Superior temporal gyrus (tissue), 1 donor: Measurements from ENCODE around the gene VPS18.
"Not testable (repeated sequence)": the region's sequence is repeated elsewhere in the genome, so short reads cannot be mapped to it uniquely, and the experiment has no call there.

Experiments
- DNase-seq: peaks from one replicate; pipeline ENCODE4 v3.0.0-alpha.2; 2016; ENCODE audit errors: extremely low spot score

VPS18 gene, protein sequence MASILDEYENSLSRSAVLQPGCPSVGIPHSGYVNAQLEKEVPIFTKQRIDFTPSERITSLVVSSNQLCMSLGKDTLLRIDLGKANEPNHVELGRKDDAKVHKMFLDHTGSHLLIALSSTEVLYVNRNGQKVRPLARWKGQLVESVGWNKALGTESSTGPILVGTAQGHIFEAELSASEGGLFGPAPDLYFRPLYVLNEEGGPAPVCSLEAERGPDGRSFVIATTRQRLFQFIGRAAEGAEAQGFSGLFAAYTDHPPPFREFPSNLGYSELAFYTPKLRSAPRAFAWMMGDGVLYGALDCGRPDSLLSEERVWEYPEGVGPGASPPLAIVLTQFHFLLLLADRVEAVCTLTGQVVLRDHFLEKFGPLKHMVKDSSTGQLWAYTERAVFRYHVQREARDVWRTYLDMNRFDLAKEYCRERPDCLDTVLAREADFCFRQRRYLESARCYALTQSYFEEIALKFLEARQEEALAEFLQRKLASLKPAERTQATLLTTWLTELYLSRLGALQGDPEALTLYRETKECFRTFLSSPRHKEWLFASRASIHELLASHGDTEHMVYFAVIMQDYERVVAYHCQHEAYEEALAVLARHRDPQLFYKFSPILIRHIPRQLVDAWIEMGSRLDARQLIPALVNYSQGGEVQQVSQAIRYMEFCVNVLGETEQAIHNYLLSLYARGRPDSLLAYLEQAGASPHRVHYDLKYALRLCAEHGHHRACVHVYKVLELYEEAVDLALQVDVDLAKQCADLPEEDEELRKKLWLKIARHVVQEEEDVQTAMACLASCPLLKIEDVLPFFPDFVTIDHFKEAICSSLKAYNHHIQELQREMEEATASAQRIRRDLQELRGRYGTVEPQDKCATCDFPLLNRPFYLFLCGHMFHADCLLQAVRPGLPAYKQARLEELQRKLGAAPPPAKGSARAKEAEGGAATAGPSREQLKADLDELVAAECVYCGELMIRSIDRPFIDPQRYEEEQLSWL

DNA sequence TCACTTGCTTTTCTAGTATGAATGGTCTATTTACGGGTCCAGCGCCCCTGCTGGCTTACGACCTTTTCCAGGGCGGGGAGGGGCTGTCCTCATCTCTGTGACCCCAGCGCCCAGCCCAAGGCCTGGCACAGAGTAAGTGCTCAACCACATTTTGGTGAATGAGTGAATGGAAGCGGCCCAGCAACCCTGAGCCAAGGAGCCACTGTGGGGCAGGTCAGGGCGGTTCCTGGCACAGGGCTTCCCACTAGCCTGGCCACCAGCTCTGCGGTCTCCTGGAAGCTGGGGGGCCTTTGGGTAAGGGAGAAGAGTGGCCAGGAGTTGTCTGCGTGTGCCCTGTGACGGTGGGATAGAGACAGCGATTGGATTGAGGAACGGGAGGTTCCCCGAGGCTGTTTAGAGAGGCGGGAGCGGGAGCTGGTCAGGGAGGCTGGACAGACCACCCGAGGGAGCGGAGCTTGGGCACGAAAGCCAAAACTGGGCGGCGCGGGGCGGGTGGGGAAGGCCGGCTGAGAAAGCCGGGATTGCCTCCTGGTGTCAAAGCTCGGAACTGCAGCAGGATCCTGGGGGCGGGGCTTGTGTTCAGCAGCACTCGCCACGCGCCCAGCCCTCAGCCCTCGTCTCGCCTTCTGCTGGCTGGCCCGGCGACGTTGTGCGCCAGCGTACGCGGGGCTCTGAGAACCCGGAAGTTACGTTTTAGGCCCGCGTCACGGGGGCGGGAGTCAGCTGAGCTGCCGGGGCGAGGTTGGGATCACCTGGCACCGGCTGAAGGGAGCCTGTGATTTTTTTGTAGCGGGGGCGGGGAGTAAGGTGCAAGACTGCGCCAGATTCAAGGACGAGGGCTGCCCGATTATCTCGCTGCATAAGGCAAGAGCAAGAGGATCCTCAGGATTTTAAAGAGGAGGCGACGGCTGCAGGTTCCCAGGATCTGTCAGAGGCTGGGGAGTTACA lies at the start of gene VPS18:
TSS of gene VPS18 (plus strand) at position 718 of the 948 bp plus-strand sequence. CDS start 319 bp downstream, outside the sequence.
- DNase-seq, result peak; percentile 98

DNA sequence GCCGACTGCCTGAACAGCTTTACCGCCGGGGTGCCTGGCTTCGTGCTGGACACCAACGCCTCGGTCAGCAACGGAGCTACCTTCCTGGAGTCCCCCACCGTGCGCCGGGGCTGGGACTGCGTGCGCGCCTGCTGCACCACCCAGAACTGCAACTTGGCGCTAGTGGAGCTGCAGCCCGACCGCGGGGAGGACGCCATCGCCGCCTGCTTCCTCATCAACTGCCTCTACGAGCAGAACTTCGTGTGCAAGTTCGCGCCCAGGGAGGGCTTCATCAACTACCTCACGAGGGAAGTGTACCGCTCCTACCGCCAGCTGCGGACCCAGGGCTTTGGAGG lies 49.6 kb upstream of the VPS18 start:
- DNase-seq, result no peak

DNA sequence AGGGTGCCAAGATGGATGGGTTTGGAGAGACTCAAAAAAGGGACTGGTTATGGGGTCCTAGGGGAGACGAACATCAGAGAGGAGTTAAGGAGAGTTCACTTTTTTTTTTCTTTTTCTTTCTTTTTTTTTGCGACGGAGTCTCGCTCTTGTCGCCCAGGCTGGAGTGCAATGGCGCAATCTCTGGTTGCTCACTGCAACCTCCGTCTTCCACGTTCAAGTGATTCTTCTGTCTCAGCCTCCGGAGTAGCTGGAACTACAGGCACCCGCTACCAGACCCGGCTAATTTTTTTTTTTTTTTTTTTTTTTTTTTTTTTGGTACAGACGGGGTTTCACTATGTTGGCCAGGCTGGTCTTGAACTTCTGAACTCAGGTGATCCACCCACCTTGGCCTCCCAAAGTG lies 49.2 kb upstream of the VPS18 start:
- DNase-seq, result no peak

DNA sequence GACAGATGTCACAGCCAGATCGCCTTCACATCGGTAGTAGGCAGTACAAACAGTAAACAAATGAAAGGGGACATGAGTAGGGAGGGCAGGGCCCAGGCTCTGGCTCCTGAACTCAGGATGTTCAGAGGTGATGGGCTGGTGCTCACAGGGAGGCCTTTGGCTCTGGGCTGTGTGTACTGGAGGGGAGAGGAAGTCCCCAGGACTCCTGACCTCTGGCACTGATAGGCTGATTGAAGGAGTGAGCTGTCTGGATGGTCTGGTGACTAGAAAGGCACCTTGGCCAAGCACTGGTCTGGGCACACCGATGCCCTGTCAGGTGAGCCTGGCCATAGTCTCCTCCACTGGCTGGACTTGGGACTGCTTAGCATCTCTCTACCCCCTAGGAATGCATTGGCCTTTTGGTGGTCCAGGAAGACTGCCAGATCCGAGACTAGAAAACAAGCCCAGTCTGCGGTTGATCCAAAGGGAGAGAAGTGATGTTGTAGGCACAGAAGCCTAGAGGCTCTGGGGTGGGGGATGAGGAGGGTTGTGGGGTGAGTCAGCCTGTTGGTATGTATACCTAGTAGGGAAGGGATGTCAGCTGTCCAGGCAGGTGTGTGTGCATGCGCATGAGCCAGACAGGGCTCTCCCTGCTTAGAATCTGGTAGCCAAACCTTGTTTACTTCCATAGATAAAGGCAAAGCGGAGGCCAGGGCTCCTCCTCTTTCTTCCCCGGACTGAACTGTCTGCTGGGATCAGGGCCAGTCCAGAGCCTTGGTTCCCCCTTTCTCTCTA lies 48.6 kb upstream of the VPS18 start:
- DNase-seq, result no peak

DNA sequence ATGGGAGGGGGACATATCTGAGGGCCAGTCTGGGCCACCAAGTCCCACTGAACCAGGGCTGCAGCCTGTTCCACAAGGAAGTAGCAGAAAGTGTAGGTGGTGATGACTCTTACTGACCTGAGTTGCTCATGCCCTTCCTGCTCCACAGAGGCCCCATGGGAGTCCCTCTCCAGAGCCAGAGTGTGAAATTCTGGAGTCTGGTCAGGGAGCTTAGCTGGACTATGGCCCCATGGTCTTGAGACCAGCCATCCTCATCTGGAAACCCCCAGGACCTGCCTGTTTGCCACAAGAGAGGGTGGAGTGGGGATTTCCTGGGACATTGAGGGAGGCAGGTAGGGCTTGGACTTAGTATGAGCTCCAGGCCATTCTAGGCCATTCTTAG lies 47.4 kb upstream of the VPS18 start:
- no peak for DNase-seq

DNA sequence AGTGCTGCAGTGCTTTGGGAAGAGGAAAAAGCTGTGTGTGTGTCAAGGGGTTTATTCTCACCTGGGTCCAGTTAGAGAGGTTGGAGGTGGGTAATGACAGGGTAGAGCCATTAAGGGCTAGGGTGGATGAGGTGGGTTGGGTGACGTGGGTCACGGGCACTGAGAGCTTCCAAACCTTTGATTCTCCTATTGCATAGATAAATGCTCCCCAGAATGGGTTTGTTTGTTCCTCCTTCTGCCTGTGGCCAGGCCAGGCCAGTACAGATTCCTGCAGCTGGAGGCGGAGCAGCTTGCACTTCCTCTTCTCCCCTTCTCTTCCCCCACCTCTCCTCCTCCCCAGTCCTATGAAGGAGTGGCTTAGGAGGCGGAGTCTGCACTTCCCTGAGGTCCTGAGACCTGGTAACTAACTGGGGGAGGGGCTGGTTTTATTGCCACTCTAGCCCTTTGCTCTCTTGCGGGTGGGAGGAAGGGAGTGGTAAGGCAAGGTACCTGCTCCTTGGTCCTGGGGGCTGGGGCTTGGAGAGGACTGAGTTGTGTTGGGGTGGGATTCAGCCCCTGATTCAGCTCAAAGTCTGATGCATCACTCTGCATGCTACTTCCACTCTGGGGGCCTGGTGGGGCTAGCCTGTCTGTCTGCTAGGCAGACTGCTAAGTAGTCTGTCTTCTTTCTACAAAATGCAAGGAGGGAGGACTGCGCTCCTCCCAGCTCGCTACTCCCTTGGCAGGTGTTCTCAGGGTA lies 46.9 kb upstream of the VPS18 start:
- DNase-seq, result no peak

DNA sequence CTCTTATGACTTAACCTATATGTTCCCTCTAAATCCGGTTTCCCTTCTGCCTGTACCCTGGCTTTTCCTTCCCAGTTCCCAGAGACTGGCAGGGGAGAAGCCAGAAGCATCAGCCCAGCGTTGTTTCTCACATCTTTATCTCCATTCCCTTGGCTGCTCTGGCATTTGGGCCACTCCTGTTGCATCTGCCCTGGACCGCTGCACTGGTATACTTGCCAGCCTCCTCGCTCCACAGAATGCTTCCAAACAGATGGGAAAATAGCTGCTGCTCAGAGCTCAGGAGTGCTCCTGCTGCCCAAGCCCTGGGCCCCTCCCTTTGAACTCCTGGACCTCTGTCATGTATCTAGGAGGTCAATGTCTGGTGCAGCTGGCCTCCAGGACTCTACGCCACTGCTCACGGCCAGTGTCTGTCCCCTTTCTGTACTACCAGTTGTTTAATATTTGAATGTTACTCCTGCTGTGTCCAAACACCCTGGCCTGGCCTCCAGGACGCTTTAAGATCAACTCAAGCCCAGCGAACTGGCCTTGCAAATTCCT lies 43.6 kb upstream of the VPS18 start:
- no peak for DNase-seq

DNA sequence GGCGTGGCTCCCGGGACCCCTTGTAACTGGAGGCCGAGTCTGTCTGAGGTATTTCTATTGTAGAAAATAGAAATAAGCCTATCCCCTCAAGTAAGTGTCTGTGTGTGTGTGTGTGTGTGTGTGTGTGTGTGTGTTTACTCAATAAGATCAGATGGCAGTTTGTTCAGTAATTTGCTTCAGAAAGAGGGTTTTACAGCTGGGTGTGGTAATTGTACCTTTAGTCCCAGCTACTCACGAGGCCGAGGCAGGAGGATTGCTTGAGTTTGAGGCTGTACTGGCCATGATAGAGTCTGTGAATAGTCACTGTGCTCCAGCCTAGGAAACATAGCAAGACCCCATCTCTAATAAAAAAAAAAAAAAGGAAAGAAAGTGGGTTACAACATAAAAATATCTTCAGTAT lies 41.7 kb upstream of the VPS18 start:
- DNase-seq, result no peak

DNA sequence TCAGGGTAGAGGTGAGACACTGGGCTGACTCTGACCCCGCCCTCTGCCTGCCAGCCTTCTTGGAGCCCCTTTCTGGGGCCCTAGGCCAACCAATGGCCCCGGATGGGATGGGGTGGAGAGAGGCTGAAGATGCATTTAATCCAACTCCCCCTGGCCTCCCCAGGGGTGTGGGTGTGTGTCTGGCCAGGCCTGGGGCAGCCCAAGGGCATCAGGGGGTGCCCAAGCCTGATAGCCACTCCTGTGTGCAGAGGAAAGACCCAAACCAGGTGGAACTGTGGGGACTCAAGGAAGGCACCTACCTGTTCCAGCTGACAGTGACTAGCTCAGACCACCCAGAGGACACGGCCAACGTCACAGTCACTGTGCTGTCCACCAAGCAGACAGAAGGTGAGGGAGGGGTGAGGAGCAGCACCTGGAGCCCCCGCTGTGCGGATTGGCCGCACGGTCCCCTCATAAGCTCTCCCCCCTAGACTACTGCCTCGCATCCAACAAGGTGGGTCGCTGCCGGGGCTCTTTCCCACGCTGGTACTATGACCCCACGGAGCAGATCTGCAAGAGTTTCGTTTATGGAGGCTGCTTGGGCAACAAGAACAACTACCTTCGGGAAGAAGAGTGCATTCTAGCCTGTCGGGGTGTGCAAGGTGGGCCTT lies 40.9 kb upstream of the VPS18 start:
- no peak for DNase-seq

DNA sequence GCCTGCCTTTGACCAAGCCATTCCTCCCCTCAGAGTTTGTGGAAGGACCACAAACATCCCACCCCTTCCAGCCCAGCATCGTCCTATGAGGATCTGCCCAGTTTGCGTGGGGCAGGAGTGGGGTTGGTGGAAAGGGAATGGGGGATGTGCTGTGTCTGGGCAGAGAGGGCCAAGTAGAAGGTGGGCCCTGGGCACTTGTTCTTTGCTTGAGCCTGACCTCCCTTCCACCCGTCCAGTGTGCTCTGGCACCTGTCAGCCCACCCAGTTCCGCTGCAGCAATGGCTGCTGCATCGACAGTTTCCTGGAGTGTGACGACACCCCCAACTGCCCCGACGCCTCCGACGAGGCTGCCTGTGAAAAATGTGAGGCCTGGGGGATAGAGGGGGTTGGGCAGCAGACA lies 40.1 kb upstream of the VPS18 start:
- DNase-seq, result no peak

DNA sequence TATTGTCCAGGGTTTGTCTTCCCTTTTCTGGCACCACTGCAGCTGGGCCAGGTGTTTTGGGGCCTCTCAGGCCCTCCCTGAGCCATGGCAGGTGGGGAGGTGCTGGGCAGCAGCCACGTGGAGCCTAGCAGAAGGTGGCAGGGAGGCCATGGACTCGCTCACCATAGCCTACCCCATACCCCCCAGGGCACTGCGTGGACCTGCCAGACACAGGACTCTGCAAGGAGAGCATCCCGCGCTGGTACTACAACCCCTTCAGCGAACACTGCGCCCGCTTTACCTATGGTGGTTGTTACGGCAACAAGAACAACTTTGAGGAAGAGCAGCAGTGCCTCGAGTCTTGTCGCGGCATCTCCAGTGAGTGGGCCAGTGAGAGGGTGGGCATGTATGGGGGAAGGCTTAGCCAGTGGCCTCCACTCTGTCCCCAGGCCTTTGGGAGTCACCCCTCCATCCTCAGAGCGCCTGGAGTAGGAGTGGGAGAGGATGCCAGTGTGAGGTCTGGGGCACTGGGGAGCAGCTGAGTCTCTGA lies 38.5 kb upstream of the VPS18 start:
- no peak for DNase-seq

DNA sequence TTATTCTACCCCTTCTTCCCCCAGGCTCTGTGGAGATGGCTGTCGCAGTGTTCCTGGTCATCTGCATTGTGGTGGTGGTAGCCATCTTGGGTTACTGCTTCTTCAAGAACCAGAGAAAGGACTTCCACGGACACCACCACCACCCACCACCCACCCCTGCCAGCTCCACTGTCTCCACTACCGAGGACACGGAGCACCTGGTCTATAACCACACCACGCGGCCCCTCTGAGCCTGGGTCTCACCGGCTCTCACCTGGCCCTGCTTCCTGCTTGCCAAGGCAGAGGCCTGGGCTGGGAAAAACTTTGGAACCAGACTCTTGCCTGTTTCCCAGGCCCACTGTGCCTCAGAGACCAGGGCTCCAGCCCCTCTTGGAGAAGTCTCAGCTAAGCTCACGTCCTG lies 37.5 kb upstream of the VPS18 start:
- no peak for DNase-seq

DNA sequence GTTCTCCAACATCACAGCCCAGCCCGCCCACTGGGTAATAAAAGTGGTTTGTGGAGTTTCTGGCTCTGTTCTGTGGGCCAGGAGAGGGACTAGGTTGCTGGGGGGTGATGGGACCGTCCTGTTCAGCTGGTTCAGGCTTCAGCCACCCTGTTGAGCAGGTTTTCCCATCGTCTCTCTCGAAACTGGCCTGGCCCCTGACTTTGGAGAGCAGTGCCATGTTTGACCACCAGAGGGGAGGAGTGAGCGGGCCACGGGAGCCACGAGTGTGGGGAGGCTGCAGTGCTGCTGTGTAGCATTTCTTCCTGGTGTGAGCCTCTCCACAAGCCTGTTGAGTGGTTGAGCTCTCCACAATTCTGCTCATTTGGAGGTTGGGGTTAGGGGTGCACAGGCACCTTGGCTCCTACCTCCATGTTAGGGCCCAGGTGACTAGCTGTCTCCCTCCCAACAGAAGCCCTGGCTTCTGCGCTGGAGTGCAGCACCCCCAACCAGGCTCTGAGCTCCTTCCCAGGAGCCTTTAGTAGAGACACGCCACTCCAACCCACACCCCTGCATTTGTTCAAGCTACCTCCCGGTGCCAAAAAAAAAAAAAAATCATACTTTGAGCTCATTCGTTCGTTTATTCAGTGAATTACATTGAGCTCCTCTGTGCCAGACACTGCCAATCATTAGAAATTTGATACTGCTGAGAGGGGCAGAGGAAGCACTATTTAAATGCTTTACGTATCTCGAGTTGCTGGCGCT lies 36.5 kb upstream of the VPS18 start:
- peak; percentile 75 for DNase-seq

DNA sequence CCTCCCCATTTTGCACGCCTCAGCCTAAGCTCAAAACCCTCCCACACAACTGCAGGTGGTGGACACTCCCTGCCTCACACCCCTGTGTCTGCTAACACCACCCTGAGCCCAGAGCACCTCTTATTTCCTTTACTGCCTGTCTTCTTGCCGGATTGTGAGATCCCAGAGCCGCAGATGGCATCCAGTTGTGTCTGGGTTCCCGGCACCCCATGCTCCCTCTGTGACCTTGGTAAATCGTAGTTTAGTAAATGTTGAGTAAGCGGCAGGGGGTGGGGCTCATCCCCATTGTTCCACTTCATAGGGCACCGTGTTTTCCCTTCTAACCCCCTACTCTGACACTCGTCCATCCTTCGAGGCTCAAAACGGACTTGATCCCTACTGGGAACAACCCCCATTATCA lies 35.5 kb upstream of the VPS18 start:
- DNase-seq, result no peak

DNA sequence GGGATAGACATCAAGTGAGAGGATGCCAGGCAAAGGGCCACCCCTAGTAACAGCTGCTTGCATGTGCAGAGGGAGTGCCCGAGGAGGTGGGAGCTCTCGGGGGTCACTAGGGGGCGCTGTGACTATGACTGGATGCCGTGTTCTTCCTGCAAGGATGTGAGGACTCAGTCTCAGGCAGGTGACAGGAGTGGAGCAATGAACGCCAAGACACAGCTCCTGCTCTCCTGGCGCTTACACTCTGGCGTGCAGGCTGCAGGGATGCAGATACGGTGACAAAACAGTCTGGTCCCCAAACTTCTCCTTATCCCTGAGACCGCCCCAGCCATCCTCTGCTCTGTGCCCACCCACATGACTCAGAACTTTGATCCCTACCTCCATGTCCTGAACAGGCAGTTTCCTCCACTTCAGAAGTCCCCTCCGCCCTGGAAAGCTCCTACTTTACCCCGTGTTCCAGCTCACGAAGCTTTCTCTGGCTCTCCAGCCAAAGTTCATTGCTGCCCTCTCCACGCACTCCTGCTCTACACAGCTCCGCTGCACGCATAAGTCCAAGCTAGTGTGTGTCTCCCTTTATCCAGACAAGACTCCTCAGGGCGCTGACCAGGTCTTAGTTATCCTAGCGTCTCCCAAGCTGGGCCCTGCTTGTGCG lies 34.9 kb upstream of the VPS18 start:
- DNase-seq, result peak; percentile 46

DNA sequence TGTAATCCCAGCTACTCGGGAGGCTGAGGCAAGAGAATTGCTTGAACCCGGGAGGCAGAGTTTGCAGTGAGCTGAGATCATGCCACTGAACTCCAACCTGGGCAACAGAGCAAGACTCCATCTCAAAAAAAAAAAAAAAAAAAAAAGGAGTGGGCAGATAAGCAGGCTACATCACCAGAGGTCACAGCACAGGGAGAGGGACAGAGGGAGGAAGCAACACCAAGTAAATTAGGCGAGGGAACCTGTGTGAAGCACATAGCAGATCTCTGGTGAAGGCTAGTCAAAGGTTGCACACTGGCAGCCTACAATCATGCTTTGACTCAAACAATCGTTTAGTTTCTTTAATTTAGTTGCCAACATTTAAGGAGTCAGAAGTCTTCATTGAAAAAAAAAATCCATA lies 33.1 kb upstream of the VPS18 start:
- not testable (repeated sequence) for DNase-seq

DNA sequence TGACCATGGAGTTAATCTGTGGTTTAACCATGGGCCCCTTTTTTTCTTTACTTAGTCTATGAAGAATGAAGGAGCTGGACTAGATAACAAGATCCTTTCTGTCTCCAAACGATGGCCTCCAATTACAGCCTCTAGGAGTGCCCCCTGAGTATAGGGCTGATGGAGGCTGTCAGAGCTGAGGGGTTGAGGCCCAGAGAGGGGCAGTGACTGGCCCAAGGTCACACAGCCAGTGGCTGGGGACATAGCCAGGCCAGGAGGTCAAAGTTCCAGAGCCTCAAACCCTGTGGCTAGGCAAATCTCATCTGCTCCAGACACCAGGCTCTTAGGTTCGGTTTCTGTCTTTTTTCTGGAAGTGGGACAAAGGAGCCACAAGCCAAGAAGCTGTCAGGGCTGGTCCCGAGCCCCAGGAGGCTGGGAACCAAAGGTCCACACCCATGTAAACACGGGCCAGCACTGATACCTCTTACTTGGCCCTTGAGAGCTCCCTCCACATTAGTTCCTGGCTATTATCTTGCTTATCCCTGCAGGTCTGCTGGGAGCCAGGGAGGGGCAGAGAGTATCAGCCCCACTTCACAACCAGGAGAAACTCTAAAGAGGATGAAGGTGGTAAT lies 30.5 kb upstream of the VPS18 start:
- DNase-seq, result no peak

DNA sequence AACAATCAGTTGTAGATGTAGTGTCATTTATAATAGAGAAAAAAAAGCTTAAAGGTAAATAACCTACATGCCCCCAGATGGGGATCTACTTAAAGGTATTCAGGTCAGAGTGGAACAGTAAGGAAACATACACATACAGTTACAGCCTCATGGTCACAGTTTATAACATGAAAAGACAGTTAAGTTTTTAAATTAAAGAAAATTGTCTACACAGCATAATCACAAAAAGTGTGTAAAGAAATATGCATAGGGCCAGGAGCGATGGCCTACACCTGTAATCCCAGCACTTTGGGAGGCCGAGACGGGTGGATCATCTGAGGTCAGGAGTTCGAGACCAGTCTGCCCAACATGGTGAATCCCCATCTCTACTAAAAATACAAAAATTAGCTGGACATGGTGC lies 27.1 kb upstream of the VPS18 start:
- DNase-seq, result no peak
